AG09319 (cell line): ENCODE measurements around the gene ZC3HAV1.
"Not testable (repeated sequence)": the region's sequence is repeated elsewhere in the genome, so short reads cannot be mapped to it uniquely, and the experiment has no call there.

Experiments
- DNase-seq: peaks from one replicate; pipeline ENCODE4 v3.0.0-alpha.2; 2010; ENCODE audit warnings: low read depth; ENCODE audit errors: extremely low read depth
- TF ChIP-seq, protein P1 (sequence below): IDR thresholded peaks from 2 replicates; pipeline ENCODE4 v1.5.1; 2011; ENCODE audit warnings: low read depth, mild to moderate bottlenecking, inconsistent platforms, low read length, moderate library complexity

ZC3HAV1 gene

DNA sequence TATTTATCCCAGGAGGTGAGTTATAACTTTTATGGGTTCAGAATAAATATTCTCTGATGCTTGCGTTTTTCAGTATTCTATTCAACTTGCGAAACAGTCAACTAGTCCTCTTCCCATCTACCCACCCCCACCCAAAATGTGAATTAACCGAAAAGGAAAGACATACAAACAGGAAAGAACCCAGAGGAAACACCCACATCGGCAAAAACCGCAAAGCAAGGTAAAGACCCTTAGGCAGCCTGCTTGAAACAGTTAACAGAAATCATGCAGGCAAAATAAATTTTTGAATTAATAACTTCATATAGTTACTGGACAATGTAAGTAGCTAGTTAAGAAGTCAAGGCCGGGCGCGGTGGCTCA lies 5.4 kb downstream of the ZC3HAV1 start:
- TF ChIP-seq, protein P1, sequence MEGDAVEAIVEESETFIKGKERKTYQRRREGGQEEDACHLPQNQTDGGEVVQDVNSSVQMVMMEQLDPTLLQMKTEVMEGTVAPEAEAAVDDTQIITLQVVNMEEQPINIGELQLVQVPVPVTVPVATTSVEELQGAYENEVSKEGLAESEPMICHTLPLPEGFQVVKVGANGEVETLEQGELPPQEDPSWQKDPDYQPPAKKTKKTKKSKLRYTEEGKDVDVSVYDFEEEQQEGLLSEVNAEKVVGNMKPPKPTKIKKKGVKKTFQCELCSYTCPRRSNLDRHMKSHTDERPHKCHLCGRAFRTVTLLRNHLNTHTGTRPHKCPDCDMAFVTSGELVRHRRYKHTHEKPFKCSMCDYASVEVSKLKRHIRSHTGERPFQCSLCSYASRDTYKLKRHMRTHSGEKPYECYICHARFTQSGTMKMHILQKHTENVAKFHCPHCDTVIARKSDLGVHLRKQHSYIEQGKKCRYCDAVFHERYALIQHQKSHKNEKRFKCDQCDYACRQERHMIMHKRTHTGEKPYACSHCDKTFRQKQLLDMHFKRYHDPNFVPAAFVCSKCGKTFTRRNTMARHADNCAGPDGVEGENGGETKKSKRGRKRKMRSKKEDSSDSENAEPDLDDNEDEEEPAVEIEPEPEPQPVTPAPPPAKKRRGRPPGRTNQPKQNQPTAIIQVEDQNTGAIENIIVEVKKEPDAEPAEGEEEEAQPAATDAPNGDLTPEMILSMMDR, result no peak
- no peak for DNase-seq

DNA sequence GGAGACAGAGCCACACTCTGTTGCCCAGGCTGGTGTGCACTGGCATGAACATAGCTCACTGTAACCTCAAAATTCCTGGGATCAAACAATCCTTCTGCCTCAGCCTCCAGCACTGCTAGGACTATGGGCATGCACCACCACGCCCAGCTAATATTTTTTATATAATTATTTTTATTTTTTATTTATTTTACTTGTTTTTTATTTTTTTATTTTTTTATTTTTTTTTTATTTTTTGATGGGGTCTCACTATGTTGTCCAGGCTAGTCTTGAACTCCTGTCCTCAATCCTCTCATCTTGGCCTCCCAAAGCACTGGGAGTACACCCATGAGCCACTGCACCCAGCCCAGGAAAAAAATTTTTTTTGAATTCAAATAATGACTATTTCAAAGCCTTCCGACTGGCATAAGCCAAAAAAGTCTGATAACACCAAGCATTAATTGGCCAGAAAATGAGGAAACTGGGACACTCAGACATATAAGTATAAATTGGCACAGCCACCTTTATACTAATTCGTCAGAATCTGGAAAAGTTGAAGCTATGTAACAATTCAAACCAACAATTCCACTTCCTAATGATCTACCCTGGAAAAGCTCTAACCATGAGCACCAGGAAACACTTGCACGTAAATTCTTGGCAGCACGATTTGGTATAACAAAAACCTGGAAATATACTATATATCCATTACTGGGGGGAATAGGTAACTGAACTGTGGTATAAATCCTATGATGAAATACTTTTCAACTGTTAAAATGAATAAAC lies 6.3 kb downstream of the ZC3HAV1 start:
- no peak for DNase-seq
- TF ChIP-seq, protein P1, result no peak

DNA sequence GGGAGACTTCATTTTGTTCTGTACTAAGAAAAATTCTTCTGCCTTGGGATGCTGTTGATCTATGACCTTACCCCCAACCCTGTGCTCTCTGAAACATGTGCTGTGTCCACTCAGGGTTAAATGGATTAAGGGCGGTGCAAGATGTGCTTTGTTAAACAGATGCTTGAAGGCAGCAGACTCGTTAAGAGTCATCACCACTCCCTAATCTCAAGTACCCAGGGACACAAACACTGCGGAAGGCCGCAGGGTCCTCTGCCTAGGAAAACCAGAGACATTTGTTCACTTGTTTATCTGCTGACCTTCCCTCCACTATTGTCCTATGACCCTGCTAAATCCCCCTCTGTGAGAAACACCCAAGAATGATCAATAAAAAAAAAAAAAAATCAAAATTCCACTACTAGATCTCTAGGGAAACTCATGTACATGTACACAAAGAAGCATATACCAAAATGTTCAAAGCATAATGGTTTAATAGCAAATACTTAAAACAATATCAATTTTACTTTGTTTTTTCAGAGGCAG lies 7.8 kb downstream of the ZC3HAV1 start:
- not testable (repeated sequence) for DNase-seq

DNA sequence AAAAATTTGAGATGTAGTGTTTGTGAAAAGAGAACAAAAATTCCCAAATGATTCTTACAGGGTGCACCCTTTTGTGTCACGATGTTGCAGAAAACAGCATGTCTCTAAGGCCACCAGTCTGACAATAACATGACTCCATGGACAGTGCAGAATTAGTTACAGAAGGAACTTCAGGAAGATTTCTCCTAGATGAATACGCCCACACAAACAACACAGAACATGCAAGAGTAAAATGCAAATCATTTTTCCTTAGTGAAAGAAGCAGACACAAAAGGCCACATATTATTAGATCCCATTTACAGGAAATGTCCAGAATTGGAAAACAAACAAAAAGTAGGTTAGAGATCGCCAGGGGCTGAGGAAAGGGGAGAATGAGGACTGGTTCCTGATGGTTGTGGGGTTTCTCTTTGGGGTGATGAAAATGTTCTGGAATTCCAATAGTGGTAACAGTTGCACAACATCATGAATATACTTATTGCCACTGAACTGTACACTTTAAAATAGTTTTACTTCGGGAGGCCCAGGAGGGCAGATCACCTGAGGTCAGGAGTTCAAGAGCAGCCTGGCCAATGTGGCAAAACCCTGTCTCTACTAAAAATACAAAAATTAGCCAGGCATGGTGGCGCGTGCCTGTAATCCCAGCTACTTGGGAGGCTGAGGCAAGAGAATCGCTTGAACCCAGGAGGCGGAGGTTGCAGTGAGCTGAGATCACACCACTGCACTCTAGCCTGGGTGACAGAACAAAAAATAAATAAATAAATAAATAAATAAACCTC lies 10.2 kb downstream of the ZC3HAV1 start:
- no peak for DNase-seq
- TF ChIP-seq, protein P1, result no peak

DNA sequence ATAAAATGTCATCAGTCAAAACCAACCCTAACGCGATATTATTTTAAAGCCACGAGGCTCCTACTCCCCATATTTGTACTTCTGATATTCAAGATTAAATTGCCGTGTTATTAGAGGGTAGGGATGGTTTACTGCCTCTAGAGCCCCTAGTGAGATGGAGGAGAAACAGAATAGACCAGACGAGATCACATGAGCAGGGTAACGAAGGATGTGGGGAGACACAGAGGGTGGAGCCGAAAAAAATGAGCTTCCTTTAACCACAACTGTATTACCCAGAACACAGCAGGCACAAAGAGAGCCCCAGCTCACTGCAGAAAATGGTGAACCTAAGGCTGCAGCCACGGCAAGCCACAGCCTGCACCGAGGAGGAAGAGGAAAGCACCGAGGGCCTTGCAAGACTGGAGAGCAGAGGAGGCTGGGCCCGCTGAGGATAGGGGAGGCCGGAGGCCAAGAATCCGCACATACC lies 14.3 kb downstream of the ZC3HAV1 start:
- no peak for DNase-seq
- TF ChIP-seq, protein P1, result no peak

DNA sequence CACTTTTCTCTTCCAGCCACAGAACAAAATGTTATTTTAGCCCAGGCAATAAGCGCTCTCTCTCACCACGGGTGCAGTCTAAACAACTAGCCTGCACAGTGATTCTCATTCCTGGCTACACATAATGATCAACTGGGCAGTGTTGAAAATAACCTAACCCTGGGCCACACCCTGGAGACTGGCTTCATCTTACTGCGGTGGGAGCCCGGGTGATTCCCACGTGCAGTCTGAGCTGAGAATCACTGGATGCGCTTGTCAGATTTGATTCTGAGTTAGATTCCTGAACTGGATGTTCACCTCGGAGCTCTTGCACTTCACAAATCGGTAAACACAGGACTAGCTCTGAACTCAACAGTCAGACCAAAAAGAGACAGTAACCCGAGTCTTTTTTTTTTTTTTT lies 14.9 kb downstream of the ZC3HAV1 start:
- DNase-seq, result no peak
- TF ChIP-seq, protein P1, result no peak

DNA sequence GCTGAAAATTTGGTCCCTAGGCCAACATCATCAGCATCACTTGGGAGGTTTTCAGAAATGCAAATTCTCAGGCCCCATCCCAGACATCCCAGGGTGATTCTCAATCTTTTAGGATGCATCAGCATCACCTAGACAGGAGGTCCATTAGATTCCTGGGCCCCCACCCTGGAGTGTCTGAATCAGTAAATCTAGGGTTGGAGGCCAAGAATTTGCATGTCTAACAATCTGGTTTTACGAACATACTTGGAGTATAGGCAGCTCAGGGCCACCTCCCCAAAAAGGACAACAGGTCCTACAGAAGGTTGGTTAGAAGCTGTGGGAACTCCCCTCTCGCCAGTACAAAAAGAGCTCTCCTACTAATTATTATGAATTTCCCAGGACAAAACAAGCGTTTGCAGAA lies 15.5 kb downstream of the ZC3HAV1 start:
- TF ChIP-seq, protein P1, result no peak
- no peak for DNase-seq

DNA sequence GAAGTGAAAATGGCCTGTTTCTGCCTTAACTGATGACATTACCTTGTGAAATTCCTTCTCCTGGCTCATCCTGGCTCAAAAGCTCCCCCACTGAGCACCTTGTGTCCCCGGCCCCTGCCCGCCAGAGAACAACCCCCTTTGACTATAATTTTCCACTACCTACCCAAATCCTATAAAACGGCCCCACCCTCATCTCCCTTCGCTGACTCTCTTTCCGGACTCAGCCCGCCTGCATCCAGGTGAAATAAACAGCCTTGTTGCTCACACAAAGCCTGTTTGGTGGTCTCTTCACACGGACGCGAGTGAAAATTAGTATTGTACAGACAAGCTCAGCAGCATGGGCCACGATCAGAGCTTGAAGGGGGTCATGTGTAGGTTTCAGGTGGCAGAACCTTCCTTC lies 16.0 kb downstream of the ZC3HAV1 start:
- DNase-seq, result not testable (repeated sequence)
